ENCODE measurements around the gene PPT1.

Gene PPT1

GRCh38 chr1:40023379-40023944 is 73.6 kb downstream of the PPT1 start:
- DNase-seq: no peak

Data from islet precursor cell (in vitro differentiated cells).